Psoas muscle (tissue), 8 donors: ENCODE measurements around the gene CAGE1. TPM values are rescaled to one million over a fixed set of nuclear protein-coding genes. Genes with fewer than 3 reads are reported as not detected.
"Not testable (repeated sequence)": the region's sequence is repeated elsewhere in the genome, so short reads cannot be mapped to it uniquely, and the experiment has no call there.

Source experiments
- ATAC-seq, 4 donors: fragments of 200-7000 bp; cut with Tn5 transposase; one replicate each; pipeline ENCODE4 v1.9.1; 2020; ENCODE audit warnings: moderate library complexity in 3 of 4, mild to moderate bottlenecking in 2 of 4
- DNase-seq, 2 donors: peaks; one replicate each; pipeline ENCODE4 v3.0.0-alpha.2; 2020
- H3K27ac ChIP-seq: fragments of 200-600 bp; one replicate; pipeline ENCODE4 v1.8.0; 2022
- H3K27me3 ChIP-seq, 3 donors: fragments of 200-600 bp in 1 of 3; one replicate each; pipeline versions ENCODE4 v1.6.1 to v1.8.0; 2013 to 2022; ENCODE audit warnings: low read length in 2 of 3, mild to moderate bottlenecking in 2 of 3, moderate library complexity in 1 of 3; ENCODE audit not compliant: insufficient read depth in 3 of 3
- H3K36me3 ChIP-seq, 2 donors: fragments of 200-600 bp in 1 of 2; one replicate each; pipeline versions ENCODE4 v1.6.1 to v1.8.0; 2013 to 2022; ENCODE audit warnings: low read depth in 1 of 2, mild to moderate bottlenecking in 1 of 2, moderate library complexity in 1 of 2; ENCODE audit not compliant: insufficient read depth in 1 of 2
- H3K4me1 ChIP-seq: fragments of 200-600 bp; one replicate; pipeline ENCODE4 v1.8.0; 2022
- H3K4me3 ChIP-seq: fragments of 200-600 bp; one replicate; pipeline ENCODE4 v1.8.0; 2022; ENCODE audit warnings: mild to moderate bottlenecking
- H3K9me3 ChIP-seq: fragments of 200-600 bp; one replicate; pipeline ENCODE4 v1.8.0; 2022
- WGBS, 3 donors: extraction: QIAGEN DNeasy Blood & Tissue Kit; methylation state at CpG; one replicate each; pipeline versions ENCODE4 v1.1.6 to v1.1.7; 2013; 5-methylcytosine and 5-hydroxymethylcytosine counted together
- intact Hi-C, 2 donors: fragments of 100-400 bp; cut with DNase I; formaldehyde crosslinking; loops; one replicate each; pipeline versions ENCODE4 v1.11.0 to v1.14.2; 2022
- polyA plus RNA-seq, 3 donors: library from polyadenylated mRNA; stranded (reverse); fragments of 200-250 nt; gene quantifications; one replicate each; pipeline ENCODE4 v1.2.3, GENCODE V29; 2013
- total RNA-seq, 4 donors: library from RNA; stranded (reverse); fragmentation: NEBNext Ultra II Directional in 2 of 4; extraction: Animal tissue kit (Norgen Biotek cat#: 25700) in 2 of 4; gene quantifications; one replicate each; pipeline versions ENCODE4 v1.2.1 to v1.2.4, GENCODE V29; 2021 to 2023
- TF ChIP-seq, protein P1 (sequence below): fragments of 200-600 bp; IDR thresholded peaks from one replicate; pipeline ENCODE4 v1.8.0; 2022; ENCODE audit warnings: antibody characterized with exemption
- donor health status: healthy with polysubstance abuse.
- donor health status: DM: no; HTN: no; CAD: no; lungs with moderate emphysema.
- donor health status: Bipolar disorder and iron deficiency.
- donor health status: healthy.
- donor health status: DM: yes; HTN: yes; CAD: no.
- donor health status: DM: no; HTN: no; CAD: no.
- donor health status: DM: no; HTN: no; CAD: no.
- donor health status: DM: yes; HTN: yes; CAD: no.

The CAGE1 gene
- total and polyA plus RNA-seq, 7 donors = 0.08 TPM; not detected in 6

DNA sequence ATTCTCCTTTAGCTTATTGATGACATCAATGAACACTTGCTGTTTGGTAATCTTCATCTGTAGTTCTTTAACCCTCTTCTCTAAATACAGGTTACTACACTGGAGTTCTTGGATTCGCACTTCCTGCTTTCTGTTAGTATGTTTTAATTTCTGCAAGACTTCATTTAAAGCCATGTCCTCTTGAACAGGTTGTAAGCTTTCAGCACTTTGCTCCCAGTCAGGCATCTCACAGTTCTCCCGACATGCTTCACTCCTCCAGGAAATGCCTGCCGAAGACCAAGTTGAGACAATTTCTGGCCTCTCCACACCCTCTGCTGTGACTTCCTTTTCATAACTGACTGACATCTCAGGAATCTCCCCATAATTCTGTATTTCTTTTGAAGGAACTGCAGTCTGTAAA is 15.8 kb downstream of the CAGE1 start:
- 54 to 66% (median 61%) methylated on average over 3 of the region's 3 CpGs for WGBS, 3 donors
- TF ChIP-seq, protein P1, sequence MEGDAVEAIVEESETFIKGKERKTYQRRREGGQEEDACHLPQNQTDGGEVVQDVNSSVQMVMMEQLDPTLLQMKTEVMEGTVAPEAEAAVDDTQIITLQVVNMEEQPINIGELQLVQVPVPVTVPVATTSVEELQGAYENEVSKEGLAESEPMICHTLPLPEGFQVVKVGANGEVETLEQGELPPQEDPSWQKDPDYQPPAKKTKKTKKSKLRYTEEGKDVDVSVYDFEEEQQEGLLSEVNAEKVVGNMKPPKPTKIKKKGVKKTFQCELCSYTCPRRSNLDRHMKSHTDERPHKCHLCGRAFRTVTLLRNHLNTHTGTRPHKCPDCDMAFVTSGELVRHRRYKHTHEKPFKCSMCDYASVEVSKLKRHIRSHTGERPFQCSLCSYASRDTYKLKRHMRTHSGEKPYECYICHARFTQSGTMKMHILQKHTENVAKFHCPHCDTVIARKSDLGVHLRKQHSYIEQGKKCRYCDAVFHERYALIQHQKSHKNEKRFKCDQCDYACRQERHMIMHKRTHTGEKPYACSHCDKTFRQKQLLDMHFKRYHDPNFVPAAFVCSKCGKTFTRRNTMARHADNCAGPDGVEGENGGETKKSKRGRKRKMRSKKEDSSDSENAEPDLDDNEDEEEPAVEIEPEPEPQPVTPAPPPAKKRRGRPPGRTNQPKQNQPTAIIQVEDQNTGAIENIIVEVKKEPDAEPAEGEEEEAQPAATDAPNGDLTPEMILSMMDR = no peak
- intact Hi-C loops = no loop called here
- Histone ChIP-seq H3K4me1 (no peaks in the 10 kb centered on the region), H3K27me3 (no peaks in the 10 kb centered on the region), H3K9me3 (no peaks in the 10 kb centered on the region), H3K36me3 (no peaks in the 10 kb centered on the region), H3K27ac (no peak overlapping the region), H3K4me3 (no peak overlapping the region)
- ATAC-seq = no peak
- no peak for DNase-seq

GRCh38 chr6:7367408-7367807 is 22.1 kb downstream of the CAGE1 start:
- H3K9me3 ChIP-seq = no peaks in the 10 kb centered on the region
- 78 to 84% (median 79%) methylated on average over 7 of the region's 7 CpGs for WGBS, 3 donors
- DNase-seq = no peak
- intact Hi-C loops = no loop called here
- no peaks in the 10 kb centered on the region for H3K36me3 ChIP-seq
- no peak overlapping the region for H3K4me3 ChIP-seq
- no peak for ATAC-seq
- no peak overlapping the region for H3K27ac ChIP-seq
- TF ChIP-seq, protein P1 = no peak
- no peaks in the 10 kb centered on the region for H3K4me1 ChIP-seq
- no peaks in the 10 kb centered on the region for H3K27me3 ChIP-seq

DNA sequence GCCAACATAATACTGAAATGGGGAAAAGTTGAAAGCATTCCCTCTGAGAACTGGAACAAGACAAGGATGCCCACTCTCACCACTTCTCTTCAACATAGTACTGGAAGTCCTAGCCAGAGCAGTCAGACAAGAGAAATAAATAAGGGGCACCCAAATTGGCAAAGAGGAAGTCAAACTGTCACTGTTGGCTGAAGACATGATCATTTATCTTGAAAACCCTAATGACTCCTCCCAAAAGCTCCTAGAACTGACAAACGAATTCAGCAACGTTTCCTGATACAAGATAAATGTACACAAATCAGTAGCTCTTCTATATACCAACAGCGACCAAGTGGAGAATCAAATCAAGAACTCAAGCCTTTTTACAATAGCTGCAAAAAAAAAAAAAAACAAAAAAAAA is 37.6 kb downstream of the CAGE1 start:
- ATAC-seq, H3K4me1 ChIP-seq, H3K9me3 ChIP-seq, H3K27ac ChIP-seq, H3K4me3 ChIP-seq, intact Hi-C loops, DNase-seq, H3K27me3 ChIP-seq, H3K36me3 ChIP-seq: not testable (repeated sequence)
- WGBS, 3 donors = 75 to 82% (median 81%) methylated on average over 3 of the region's 3 CpGs

DNA sequence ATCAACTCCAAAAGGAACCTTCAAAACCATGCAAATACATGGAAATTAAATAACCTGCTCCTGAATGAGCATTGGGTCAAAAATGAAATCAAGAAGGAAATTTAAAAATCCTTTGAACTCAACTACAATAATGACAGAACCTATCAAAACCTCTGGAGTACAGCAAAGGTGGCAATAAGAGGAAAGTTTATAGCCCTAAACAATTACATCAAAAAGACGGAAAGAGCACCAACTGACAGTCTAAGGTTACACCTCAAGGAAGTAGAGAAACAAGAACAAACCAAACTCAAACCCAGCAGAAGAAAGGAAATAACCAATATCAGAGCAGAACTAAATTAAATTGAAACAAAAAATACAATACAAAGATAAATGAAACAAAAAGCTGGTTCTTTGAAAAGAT is 39.0 kb downstream of the CAGE1 start:
- DNase-seq, H3K27ac ChIP-seq, H3K9me3 ChIP-seq, H3K4me3 ChIP-seq, H3K36me3 ChIP-seq, intact Hi-C loops, ATAC-seq, H3K4me1 ChIP-seq, H3K27me3 ChIP-seq: not testable (repeated sequence)
- 43 to 69% (median 50%) methylated on average over 1 of the region's 1 CpG for WGBS, 3 donors

DNA sequence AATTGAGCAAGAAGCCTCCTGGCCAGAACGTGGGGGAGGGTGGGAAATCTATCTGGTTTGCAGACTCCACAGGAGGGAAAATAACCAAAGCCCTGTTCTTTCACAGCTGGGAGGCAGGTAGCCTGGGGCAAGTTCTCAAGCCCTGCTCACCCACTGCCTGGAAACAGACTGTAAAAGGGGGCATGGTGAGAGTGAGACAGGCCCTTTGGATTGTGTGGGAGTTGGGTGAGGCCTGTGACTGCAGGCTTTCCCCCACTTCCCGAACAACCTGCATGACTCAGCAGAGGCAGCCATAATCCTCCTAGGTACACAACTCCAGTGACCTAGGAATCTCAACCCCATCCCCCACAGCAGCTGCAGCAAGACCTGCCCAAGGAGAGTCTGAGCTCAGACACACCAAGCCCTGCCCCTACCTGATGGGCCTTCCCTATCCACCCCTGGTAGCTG is 42.0 kb downstream of the CAGE1 start:
- H3K36me3 ChIP-seq, H3K27ac ChIP-seq, H3K4me1 ChIP-seq, H3K9me3 ChIP-seq, H3K4me3 ChIP-seq, ATAC-seq, DNase-seq, intact Hi-C loops, H3K27me3 ChIP-seq: not testable (repeated sequence)
- WGBS, 3 donors = 50 to 92% (median 64%) methylated on average over 1 to 2 of the region's 2 CpGs

DNA sequence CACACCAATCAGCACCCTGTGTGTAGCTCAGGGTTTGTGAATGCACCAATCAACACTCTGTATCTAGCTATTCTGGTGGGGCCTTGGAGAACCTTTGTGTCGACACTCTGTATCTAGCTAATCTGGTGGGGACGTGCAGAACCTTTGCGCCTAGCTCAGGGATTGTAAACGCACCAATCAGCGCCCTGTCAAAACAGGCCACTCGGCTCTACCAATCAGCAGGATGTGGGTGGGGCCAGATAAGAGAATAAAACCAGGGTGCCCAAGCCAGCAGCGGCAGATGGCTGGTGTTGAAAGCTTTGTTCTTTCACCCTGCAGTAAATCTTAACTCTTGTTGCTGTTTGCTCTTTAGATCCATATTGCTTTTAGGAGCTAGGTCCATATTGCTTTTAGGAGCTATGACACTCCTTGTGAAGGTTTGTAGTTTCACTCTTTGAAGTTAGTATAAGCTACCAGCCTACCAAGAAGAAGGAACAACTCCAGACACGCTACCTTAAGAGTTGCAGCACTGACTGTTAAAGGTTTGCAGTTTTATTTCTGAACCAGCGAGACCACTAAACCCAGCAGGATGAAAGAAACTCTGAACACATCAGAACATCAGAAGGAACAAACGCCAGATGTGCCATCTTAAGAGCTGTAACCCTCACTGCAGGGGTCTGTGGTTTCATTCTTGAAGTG is 44.6 kb downstream of the CAGE1 start:
- H3K9me3 ChIP-seq, H3K4me3 ChIP-seq, intact Hi-C loops, DNase-seq, ATAC-seq, H3K36me3 ChIP-seq, H3K27me3 ChIP-seq, H3K4me1 ChIP-seq, H3K27ac ChIP-seq: not testable (repeated sequence)
- WGBS, 3 donors = 73 to 84% (median 79%) methylated on average over 10 of the region's 10 CpGs
